Transverse colon (tissue), 4 donors: Measurements from ENCODE around the gene TOE1.

Experiments
- EP300 ChIP-seq: sonication (generic); formaldehyde crosslinking; IDR thresholded peaks from one replicate; pipeline ENCODE4 v1.6.1; 2017; ENCODE audit warnings: antibody characterized with exemption, low read depth
- POLR2A ChIP-seq: fragments of 450-650 bp; IDR thresholded peaks from one replicate; pipeline ENCODE4 v1.6.1; 2016; ENCODE audit warnings: antibody characterized with exemption, mild to moderate bottlenecking, moderate library complexity
- POLR2AphosphoS5 ChIP-seq, 3 donors: sonication (generic); formaldehyde crosslinking; IDR thresholded peaks; one replicate each; pipeline ENCODE4 v1.6.1; 2016; ENCODE audit warnings: antibody characterized with exemption in 3 of 3
- TF ChIP-seq, protein P1 (sequence below), 5 experiments: fragments of 200-600 bp in 3 of 5; fragments of 450-650 bp in 2 of 5; sonication (generic) in 3 of 5; IDR thresholded peaks; 1 replicate in 2 of 5; 2 replicates in 3 of 5; pipeline ENCODE4 v1.5.1; 2016 to 2017; ENCODE audit warnings: antibody characterized with exemption in 5 of 5, inconsistent platforms in 3 of 5, mild to moderate bottlenecking in 2 of 5, moderate library complexity in 1 of 5

DNA sequence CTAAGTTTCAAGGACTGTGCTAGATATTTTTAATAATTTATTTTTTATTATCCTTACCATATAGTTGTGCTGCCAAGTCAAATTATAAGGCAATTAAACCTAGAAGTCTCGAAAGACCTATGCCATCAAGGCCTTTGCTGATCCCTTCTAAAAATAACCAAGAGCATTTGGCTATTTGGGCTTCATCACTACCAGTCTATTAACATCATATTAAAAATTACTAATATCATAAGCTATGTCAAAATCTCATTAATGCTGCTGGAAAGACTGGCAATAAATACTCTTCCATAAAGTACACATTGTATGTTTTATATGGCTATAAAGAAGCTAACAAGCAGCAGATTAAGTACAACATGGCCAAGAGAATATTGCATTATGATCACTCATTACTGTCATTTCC lies 43.2 kb downstream of the TOE1 start:
- TF ChIP-seq, protein P1, sequence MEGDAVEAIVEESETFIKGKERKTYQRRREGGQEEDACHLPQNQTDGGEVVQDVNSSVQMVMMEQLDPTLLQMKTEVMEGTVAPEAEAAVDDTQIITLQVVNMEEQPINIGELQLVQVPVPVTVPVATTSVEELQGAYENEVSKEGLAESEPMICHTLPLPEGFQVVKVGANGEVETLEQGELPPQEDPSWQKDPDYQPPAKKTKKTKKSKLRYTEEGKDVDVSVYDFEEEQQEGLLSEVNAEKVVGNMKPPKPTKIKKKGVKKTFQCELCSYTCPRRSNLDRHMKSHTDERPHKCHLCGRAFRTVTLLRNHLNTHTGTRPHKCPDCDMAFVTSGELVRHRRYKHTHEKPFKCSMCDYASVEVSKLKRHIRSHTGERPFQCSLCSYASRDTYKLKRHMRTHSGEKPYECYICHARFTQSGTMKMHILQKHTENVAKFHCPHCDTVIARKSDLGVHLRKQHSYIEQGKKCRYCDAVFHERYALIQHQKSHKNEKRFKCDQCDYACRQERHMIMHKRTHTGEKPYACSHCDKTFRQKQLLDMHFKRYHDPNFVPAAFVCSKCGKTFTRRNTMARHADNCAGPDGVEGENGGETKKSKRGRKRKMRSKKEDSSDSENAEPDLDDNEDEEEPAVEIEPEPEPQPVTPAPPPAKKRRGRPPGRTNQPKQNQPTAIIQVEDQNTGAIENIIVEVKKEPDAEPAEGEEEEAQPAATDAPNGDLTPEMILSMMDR (IDR thresholded peaks at IDR 0.05), result no peak
- TF ChIP-seq EP300, result no peak
- no peak for TF ChIP-seq POLR2A
- no peak for TF ChIP-seq POLR2AphosphoS5 (IDR thresholded peaks at IDR 0.05)
